Naive thymus-derived CD8-positive, alpha-beta T cell (primary cell): Measurements from ENCODE around the gene NR3C1. TPM values are rescaled to one million over a fixed set of nuclear protein-coding genes. Genes with fewer than 3 reads are reported as not detected.

Experiments used
- ATAC-seq, 2 donors: fragments of 150-1000 bp; cut with Tn5 transposase in 1 of 2; sonication (Bioruptor Pico), chemical (Tn5 transposase) in 1 of 2; 1 replicate in 1 of 2; 2 replicates in 1 of 2; pipeline ENCODE4 v1.10.0; 2021; ENCODE audit warnings: mild to moderate bottlenecking in 2 of 2, moderate library complexity in 2 of 2
- POLR2A ChIA-PET: fragments of 350-600 bp; sonication (Branson Sonifier 250); formaldehyde crosslinking; loops from one replicate; lab custom pipeline; 2021; ENCODE audit warnings: antibody characterized with exemption; lab: Charles Lee
- DNase-seq, 10 donors: peaks; one replicate each; pipeline versions ENCODE4 v3.0.0 to v3.0.0-alpha.2; 2020 to 2022
- H3K27ac Mint-ChIP-seq, 10 donors: one replicate each; pipeline ENCODE4 v1.8.0; 2020 to 2022; ENCODE audit warnings: mild to moderate bottlenecking in 10 of 10, mixed read lengths in 10 of 10, moderate library complexity in 4 of 10, inconsistent platforms in 1 of 10
- H3K27me3 Mint-ChIP-seq, 5 donors: one replicate each; pipeline ENCODE4 v1.8.0; 2021 to 2022; ENCODE audit warnings: mixed read lengths in 5 of 5
- H3K36me3 Mint-ChIP-seq, 3 donors: one replicate each; pipeline ENCODE4 v1.8.0; 2020 to 2022; ENCODE audit warnings: mixed read lengths in 3 of 3, mild to moderate bottlenecking in 2 of 3, inconsistent platforms in 1 of 3
- H3K4me1 Mint-ChIP-seq, 4 donors: one replicate each; pipeline ENCODE4 v1.8.0; 2021 to 2022; ENCODE audit warnings: mixed read lengths in 4 of 4
- H3K4me3 Mint-ChIP-seq, 10 donors: one replicate each; pipeline ENCODE4 v1.8.0; 2020 to 2022; ENCODE audit warnings: mild to moderate bottlenecking in 10 of 10, mixed read lengths in 10 of 10, moderate library complexity in 6 of 10, inconsistent platforms in 1 of 10
- H3K9me3 Mint-ChIP-seq, 9 donors: one replicate each; pipeline ENCODE4 v1.8.0; 2020 to 2022; ENCODE audit warnings: mixed read lengths in 9 of 9, mild to moderate bottlenecking in 3 of 9, inconsistent platforms in 1 of 9, moderate library complexity in 1 of 9
- polyA plus RNA-seq, 3 donors: library from polyadenylated mRNA; unstranded; fragments of 300-500 nt; fragmentation: Illumina TruSeq; gene quantifications; one replicate each; pipeline ENCODE4 v1.2.3, GENCODE V29; 2021
- total RNA-seq, 8 experiments: library from RNA in 2 of 8; stranded (reverse) in 2 of 8; gene quantifications; one replicate each; pipeline ENCODE4 v1.2.3 and lab custom pipeline; 2021 to 2026

NR3C1 gene
- total and polyA plus RNA-seq, 5 experiments from 2014 or later: 60.2 to 133 (median 83.9) TPM

GRCh38 chr5:143374496-143375217, 28.8 kb downstream of the NR3C1 start:
- POLR2A ChIA-PET: no interaction called here
- no peak for DNase-seq
- Mint-ChIP-seq H3K4me1 (peaks cover 36 to 88% (median 73%) of the 10 kb centered on the region in 4 donors), H3K9me3 (no peaks in the 10 kb centered on the region), H3K27ac (peak overlapping the region in 1 of 10 donors; percentile 25), H3K27me3 (no peaks in the 10 kb centered on the region), H3K4me3 (peak overlapping the region in 1 of 10 donors; percentile 43), H3K36me3 (peaks cover 0 to 29% (median 15%) of the 10 kb centered on the region in 3 donors)
- no peak for ATAC-seq

GRCh38 chr5:143373076-143373475, 30.4 kb downstream of the NR3C1 start:
- DNase-seq (no peak), ATAC-seq (no peak)
- Mint-ChIP-seq H3K9me3 (no peaks in the 10 kb centered on the region), H3K27me3 (no peaks in the 10 kb centered on the region), H3K27ac (no peak overlapping the region), H3K4me3 (no peak overlapping the region), H3K36me3 (peaks cover 6 to 32% (median 28%) of the 10 kb centered on the region in 3 donors), H3K4me1 (peaks cover 34 to 88% (median 74%) of the 10 kb centered on the region in 4 donors)
- POLR2A ChIA-PET: no interaction called here

- Mint-ChIP-seq H3K36me3 (peaks cover 6 to 37% (median 31%) of the 10 kb centered on the region in 3 donors), H3K27me3 (no peaks in the 10 kb centered on the region), H3K27ac (peak overlapping the region in 3 of 10 donors; percentile 7 to 48 (median 31)), H3K4me3 (no peak overlapping the region), H3K4me1 (peaks cover 28 to 88% (median 71%) of the 10 kb centered on the region in 4 donors), H3K9me3 (no peaks in the 10 kb centered on the region)
- POLR2A ChIA-PET: no interaction called here
- DNase-seq (no peak), ATAC-seq (no peak)
These were observed 31.2 kb downstream of the NR3C1 start for GRCh38 chr5:143372187-143372829.

- peaks cover 28 to 86% (median 66%) of the 10 kb centered on the region in 4 donors for H3K4me1 Mint-ChIP-seq
- peaks cover 0 to 10% (median 3%) of the 10 kb centered on the region in 9 donors for H3K9me3 Mint-ChIP-seq
- POLR2A ChIA-PET: no interaction called here
- H3K27me3 Mint-ChIP-seq: no peaks in the 10 kb centered on the region
- peak overlapping the region in 1 of 10 donors; percentile 13 for H3K27ac Mint-ChIP-seq
- peaks cover 12 to 47% (median 37%) of the 10 kb centered on the region in 3 donors for H3K36me3 Mint-ChIP-seq
- ATAC-seq: no peak
- no peak for DNase-seq
- H3K4me3 Mint-ChIP-seq: no peak overlapping the region
These were observed 33.0 kb downstream of the NR3C1 start for GRCh38 chr5:143370440-143370839.

- Mint-ChIP-seq H3K36me3 (peaks cover 29 to 40% (median 39%) of the 10 kb centered on the region in 3 donors), H3K27ac (peak overlapping the region in 3 of 10 donors; percentile 12 to 68 (median 58)), H3K27me3 (no peaks in the 10 kb centered on the region), H3K4me1 (peaks cover 36 to 91% (median 75%) of the 10 kb centered on the region in 4 donors), H3K4me3 (peak overlapping the region in 2 of 10 donors; percentile 15 to 27), H3K9me3 (peaks cover 2 to 34% (median 12%) of the 10 kb centered on the region in 9 donors)
- DNase-seq (no peak), ATAC-seq (no peak)
- POLR2A ChIA-PET: no interaction called here
These were observed 39.4 kb downstream of the NR3C1 start for GRCh38 chr5:143364061-143364460.

GRCh38 chr5:143362664-143363227, 40.7 kb downstream of the NR3C1 start:
- Mint-ChIP-seq H3K36me3 (peaks cover 26 to 30% (median 27%) of the 10 kb centered on the region in 3 donors), H3K27ac (peak overlapping the region in 7 of 10 donors; percentile 16 to 85 (median 48))
- POLR2A ChIA-PET: no interaction called here

GRCh38 chr5:143361438-143361837, 42.0 kb downstream of the NR3C1 start:
- Mint-ChIP-seq H3K36me3 (peaks cover 24 to 27% (median 26%) of the 10 kb centered on the region in 3 donors), H3K9me3 (peaks cover 2 to 34% (median 12%) of the 10 kb centered on the region in 9 donors), H3K27me3 (no peaks in the 10 kb centered on the region), H3K4me1 (peaks cover 37 to 93% (median 78%) of the 10 kb centered on the region in 4 donors), H3K4me3 (peak overlapping the region in 5 of 10 donors; percentile 9 to 43 (median 29)), H3K27ac (peak overlapping the region in 8 of 10 donors; percentile 5 to 85 (median 50))
- POLR2A ChIA-PET: interaction anchor here (1.4 kb wide), 1 partner anchor 43 kb away, joined by 5 read pairs; no protein-coding TSS in a partner anchor
- ATAC-seq (no peak), DNase-seq (no peak)

More at GRCh38 chr5:143362664-143363227, 40.7 kb downstream of the NR3C1 start:
- peaks cover 37 to 93% (median 74%) of the 10 kb centered on the region in 4 donors for H3K4me1 Mint-ChIP-seq
- no peaks in the 10 kb centered on the region for H3K27me3 Mint-ChIP-seq
- peak overlapping the region in 3 of 10 donors; percentile 11 to 25 (median 13) for H3K4me3 Mint-ChIP-seq
- H3K9me3 Mint-ChIP-seq: peaks cover 2 to 34% (median 12%) of the 10 kb centered on the region in 9 donors
- ATAC-seq: no peak
- no peak for DNase-seq

GRCh38 chr5:143360755-143361154, 42.7 kb downstream of the NR3C1 start:
- POLR2A ChIA-PET: interaction anchor here (1.0 to 1.4 kb wide), 2 partner anchors 42 to 44 kb away, joined by 3 to 5 read pairs; partner anchors contain the start of gene NR3C1
- peaks cover 0 to 28% (median 12%) of the 10 kb centered on the region in 9 donors for H3K9me3 Mint-ChIP-seq
- peaks cover 22 to 24% (median 22%) of the 10 kb centered on the region in 3 donors for H3K36me3 Mint-ChIP-seq
- DNase-seq (no peak), ATAC-seq (no peak)
- no peaks in the 10 kb centered on the region for H3K27me3 Mint-ChIP-seq
- peaks cover 36 to 92% (median 78%) of the 10 kb centered on the region in 4 donors for H3K4me1 Mint-ChIP-seq
- peak overlapping the region in 7 of 10 donors; percentile 31 to 75 (median 67) for H3K27ac Mint-ChIP-seq
- peak overlapping the region in 5 of 10 donors; percentile 1 to 37 (median 21) for H3K4me3 Mint-ChIP-seq

GRCh38 chr5:143359869-143360268, 43.6 kb downstream of the NR3C1 start:
- DNase-seq: peak in 1 of 10 donors; percentile 9
- peaks cover 15 to 16% (median 16%) of the 10 kb centered on the region in 3 donors for H3K36me3 Mint-ChIP-seq
- H3K9me3 Mint-ChIP-seq: peaks cover 0 to 19% (median 9%) of the 10 kb centered on the region in 9 donors
- H3K4me1 Mint-ChIP-seq: peaks cover 32 to 90% (median 81%) of the 10 kb centered on the region in 4 donors
- peak overlapping the region in 2 of 10 donors; percentile 3 to 80 for H3K27ac Mint-ChIP-seq
- POLR2A ChIA-PET: no interaction called here
- no peak overlapping the region for H3K4me3 Mint-ChIP-seq
- no peaks in the 10 kb centered on the region for H3K27me3 Mint-ChIP-seq
- ATAC-seq: no peak

- Mint-ChIP-seq H3K36me3 (peaks cover 0 to 3% (median 0%) of the 10 kb centered on the region in 3 donors), H3K9me3 (no peaks in the 10 kb centered on the region), H3K27ac (peak overlapping the region in 8 of 10 donors; percentile 1 to 88 (median 76)), H3K27me3 (no peaks in the 10 kb centered on the region), H3K4me1 (peaks cover 38 to 93% (median 83%) of the 10 kb centered on the region in 4 donors), H3K4me3 (peak overlapping the region in 3 of 10 donors; percentile 7 to 35 (median 27))
- POLR2A ChIA-PET: interaction anchor here (2.5 kb wide), 1 partner anchor 47 kb away, joined by 14 read pairs; the partner anchor contains the start of gene NR3C1
- DNase-seq (no peak), ATAC-seq (no peak)
These were observed 46.5 kb downstream of the NR3C1 start for GRCh38 chr5:143356855-143357583.

- POLR2A ChIA-PET: interaction anchor here (2.5 kb wide), 1 partner anchor 48 kb away, joined by 14 read pairs; the partner anchor contains the start of gene NR3C1
- Mint-ChIP-seq H3K9me3 (no peaks in the 10 kb centered on the region), H3K27me3 (no peaks in the 10 kb centered on the region), H3K4me1 (peaks cover 35 to 85% (median 73%) of the 10 kb centered on the region in 4 donors), H3K4me3 (peak overlapping the region in 5 of 10 donors; percentile 5 to 66 (median 31)), H3K27ac (peak overlapping the region in 9 of 10 donors; percentile 48 to 95 (median 68)), H3K36me3 (no peaks in the 10 kb centered on the region)
- ATAC-seq: peak; percentile 79 to 88
- peak; percentile 30 to 78 (median 56) for DNase-seq
These were observed 47.8 kb downstream of the NR3C1 start for GRCh38 chr5:143355710-143356109.
